WTC11 (cell line): ENCODE data around the gene SMAP2. TPM values are rescaled to one million over a fixed set of nuclear protein-coding genes. Genes with fewer than 3 reads are reported as not detected.
"Not testable (repeated sequence)": the region's sequence is repeated elsewhere in the genome, so short reads cannot be mapped to it uniquely, and the experiment has no call there.

ENCODE experiments used
- ATAC-seq: fragments of 200-7000 bp; cut with Tn5 transposase; 2 replicates; pipeline ENCODE4 v1.10.0; 2021; ENCODE audit warnings: mild to moderate bottlenecking, moderate library complexity
- CTCF ChIA-PET: fragments of 300-600 bp; sonication (Branson Sonifier 250); formaldehyde crosslinking; loops from one replicate; lab custom pipeline; 2021; ENCODE audit warnings: antibody characterized with exemption; lab: Charles Lee
- POLR2A ChIA-PET: fragments of 350-600 bp; sonication (Branson Sonifier 250); formaldehyde crosslinking; loops from one replicate; lab custom pipeline; 2021; ENCODE audit warnings: antibody characterized with exemption; lab: Charles Lee
- DNase-seq: peaks from one replicate; pipeline ENCODE4 v3.0.0; 2021; ENCODE audit warnings: low spot score
- H3K27ac Mint-ChIP-seq: 2 replicates; pipeline ENCODE4 v1.8.0; 2021; ENCODE audit warnings: mixed read lengths
- H3K27me3 Mint-ChIP-seq: 2 replicates; pipeline ENCODE4 v1.8.0; 2021; ENCODE audit warnings: low read depth, mild to moderate bottlenecking, moderate library complexity, mixed read lengths
- H3K36me3 Mint-ChIP-seq: 2 replicates; pipeline ENCODE4 v1.8.0; 2021; ENCODE audit warnings: mixed read lengths
- H3K4me1 Mint-ChIP-seq: 2 replicates; pipeline ENCODE4 v1.8.0; 2022; ENCODE audit warnings: mixed read lengths
- H3K4me3 Mint-ChIP-seq: 2 replicates; pipeline ENCODE4 v1.8.0; 2021; ENCODE audit warnings: mild to moderate bottlenecking, moderate library complexity, mixed read lengths
- H3K9me3 Mint-ChIP-seq: 2 replicates; pipeline ENCODE4 v1.8.0; 2021; ENCODE audit warnings: mixed read lengths
- ELF4 ChIP-seq: sonication (generic); formaldehyde crosslinking; IDR thresholded peaks from 2 replicates; pipeline ENCODE4 v1.8.1; 2022; ENCODE audit warnings: low read depth, mild to moderate bottlenecking, moderate library complexity, missing genetic modification reagents
- ETV6 ChIP-seq: sonication (generic); formaldehyde crosslinking; IDR thresholded peaks from 2 replicates; pipeline ENCODE4 v1.8.1; 2022; ENCODE audit warnings: mild to moderate bottlenecking, missing genetic modification reagents
- FOXP1 ChIP-seq: sonication (generic); formaldehyde crosslinking; IDR thresholded peaks from 2 replicates; pipeline ENCODE4 v1.8.0; 2022; ENCODE audit warnings: missing genetic modification reagents, mild to moderate bottlenecking, moderate library complexity, borderline replicate concordance
- MXD4 ChIP-seq: fragments of 250-450 bp; sonication (Bioruptor Pico); IDR thresholded peaks from 2 replicates; pipeline ENCODE4 v1.8.0; 2021; ENCODE audit warnings: mild to moderate bottlenecking, moderate library complexity, borderline replicate concordance
- RELA ChIP-seq: sonication (generic); formaldehyde crosslinking; IDR thresholded peaks from 2 replicates; pipeline ENCODE4 v1.8.1; 2022; ENCODE audit warnings: missing genetic modification reagents, mild to moderate bottlenecking, borderline replicate concordance
- SMAD4 ChIP-seq: sonication (generic); formaldehyde crosslinking; IDR thresholded peaks from 2 replicates; pipeline ENCODE4 v1.8.0; 2022; ENCODE audit warnings: mild to moderate bottlenecking, missing genetic modification reagents
- TEAD4 ChIP-seq: sonication (generic); formaldehyde crosslinking; IDR thresholded peaks from 2 replicates; pipeline ENCODE4 v1.8.0; 2022; ENCODE audit warnings: mild to moderate bottlenecking, missing genetic modification reagents
- ZBTB21 ChIP-seq: sonication (generic); formaldehyde crosslinking; IDR thresholded peaks from 2 replicates; pipeline ENCODE4 v1.8.1; 2023; ENCODE audit warnings: mild to moderate bottlenecking, missing genetic modification reagents, borderline replicate concordance
- ZNF219 ChIP-seq: sonication (generic); formaldehyde crosslinking; IDR thresholded peaks from 2 replicates; pipeline ENCODE4 v1.8.0; 2023; ENCODE audit warnings: missing genetic modification reagents, mild to moderate bottlenecking, borderline replicate concordance
- total RNA-seq: library from RNA; stranded (reverse); gene quantifications from 3 replicates; pipeline ENCODE4 v1.2.3, GENCODE V29; 2021
- TF ChIP-seq, protein P1 (sequence below): fragments of 200-600 bp; IDR thresholded peaks from 2 replicates; pipeline ENCODE4 v1.8.0; 2022; ENCODE audit warnings: antibody characterized with exemption
- TF ChIP-seq, protein P2 (sequence below): fragments of 250-450 bp; sonication (Bioruptor Pico); IDR thresholded peaks from 2 replicates; pipeline ENCODE4 v1.9.0; 2021; ENCODE audit warnings: mild to moderate bottlenecking
- TF ChIP-seq, protein P3 (sequence below): sonication (generic); formaldehyde crosslinking; IDR thresholded peaks from 2 replicates; pipeline ENCODE4 v1.8.1; 2022; ENCODE audit warnings: low read depth, mild to moderate bottlenecking, moderate library complexity, missing genetic modification reagents, borderline replicate concordance
- TF ChIP-seq, protein P4 (sequence below): fragments of 250-450 bp; sonication (Bioruptor Pico); conservative IDR thresholded peaks from 2 replicates; pipeline ENCODE4 v1.9.0; 2021; ENCODE audit warnings: mild to moderate bottlenecking
- TF ChIP-seq, protein P5 (sequence below): sonication (generic); formaldehyde crosslinking; IDR thresholded peaks from 2 replicates; pipeline ENCODE4 v1.8.0; 2022; ENCODE audit warnings: mild to moderate bottlenecking, missing genetic modification reagents
- TF ChIP-seq, protein P6 (sequence below): fragments of 250-450 bp; sonication (Bioruptor Pico); IDR thresholded peaks from 2 replicates; pipeline ENCODE4 v1.8.0; 2021; ENCODE audit warnings: mild to moderate bottlenecking

Gene SMAP2
- total RNA-seq, 1 experiment from 2014 or later, result 4.9 TPM

DNA sequence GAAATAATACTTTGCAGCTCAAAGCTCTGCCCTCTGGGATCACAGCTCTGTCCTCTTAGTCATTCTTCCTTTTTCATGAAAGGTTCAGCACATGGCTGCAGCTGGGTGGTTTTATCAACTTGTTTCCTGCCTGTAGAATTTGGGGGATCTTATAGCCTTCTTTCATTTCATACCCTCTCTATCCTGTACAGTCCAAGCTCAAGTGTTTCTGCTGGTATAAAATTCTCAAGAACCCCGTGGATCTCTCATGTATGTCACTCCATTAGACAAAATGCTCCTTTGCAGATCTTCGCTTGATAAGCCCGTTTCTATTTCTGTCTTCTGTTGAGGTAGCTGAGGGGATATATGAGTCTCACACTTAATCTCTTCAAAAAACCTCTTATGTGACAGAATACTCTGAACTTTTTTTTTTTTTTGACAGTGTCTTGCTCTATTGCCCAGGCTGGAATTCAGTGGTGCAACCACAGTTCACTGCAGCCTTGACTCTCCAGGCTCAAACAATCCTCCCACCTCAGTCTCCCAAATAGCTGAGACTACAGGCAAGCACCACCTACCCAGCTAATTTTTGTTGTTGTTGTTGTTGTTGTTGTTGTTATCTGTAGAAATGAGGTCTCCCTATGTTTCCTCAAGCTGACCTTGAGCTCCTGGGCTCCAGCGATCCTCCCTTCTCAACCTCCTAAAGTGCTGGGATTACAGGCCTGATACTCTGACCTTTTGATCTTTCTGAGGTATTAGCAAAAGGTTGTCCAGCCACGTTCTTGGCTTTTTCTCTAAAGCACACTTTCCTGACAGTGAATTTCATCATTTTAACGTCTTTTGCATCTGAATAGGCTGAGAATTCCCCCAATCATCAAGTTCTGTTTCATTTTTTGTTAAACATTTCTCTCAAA, 31.8 kb upstream of the SMAP2 start:
- H3K4me3 Mint-ChIP-seq, result no peak overlapping the region
- ATAC-seq, result no peak
- TF ChIP-seq TEAD4 (CRISPR knock-in tag) (no peak), ETV6 (CRISPR knock-in tag) (no peak)
- TF ChIP-seq, protein P1, sequence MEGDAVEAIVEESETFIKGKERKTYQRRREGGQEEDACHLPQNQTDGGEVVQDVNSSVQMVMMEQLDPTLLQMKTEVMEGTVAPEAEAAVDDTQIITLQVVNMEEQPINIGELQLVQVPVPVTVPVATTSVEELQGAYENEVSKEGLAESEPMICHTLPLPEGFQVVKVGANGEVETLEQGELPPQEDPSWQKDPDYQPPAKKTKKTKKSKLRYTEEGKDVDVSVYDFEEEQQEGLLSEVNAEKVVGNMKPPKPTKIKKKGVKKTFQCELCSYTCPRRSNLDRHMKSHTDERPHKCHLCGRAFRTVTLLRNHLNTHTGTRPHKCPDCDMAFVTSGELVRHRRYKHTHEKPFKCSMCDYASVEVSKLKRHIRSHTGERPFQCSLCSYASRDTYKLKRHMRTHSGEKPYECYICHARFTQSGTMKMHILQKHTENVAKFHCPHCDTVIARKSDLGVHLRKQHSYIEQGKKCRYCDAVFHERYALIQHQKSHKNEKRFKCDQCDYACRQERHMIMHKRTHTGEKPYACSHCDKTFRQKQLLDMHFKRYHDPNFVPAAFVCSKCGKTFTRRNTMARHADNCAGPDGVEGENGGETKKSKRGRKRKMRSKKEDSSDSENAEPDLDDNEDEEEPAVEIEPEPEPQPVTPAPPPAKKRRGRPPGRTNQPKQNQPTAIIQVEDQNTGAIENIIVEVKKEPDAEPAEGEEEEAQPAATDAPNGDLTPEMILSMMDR, result no peak
- TF ChIP-seq, all 79 proteins: peak for 0
- CTCF ChIA-PET, result interaction anchor here (0.7 to 2.1 kb wide), 7 partner anchors 25 to 198 kb away, joined by 3 to 13 read pairs (median 4); no protein-coding TSS in a partner anchor
- Mint-ChIP-seq H3K27ac (no peak overlapping the region), H3K36me3 (no peaks in the 10 kb centered on the region), H3K27me3 (peaks cover 37% of the 10 kb centered on the region), H3K9me3 (peaks cover 8% of the 10 kb centered on the region; the same call in 1 of the 2 replicates), H3K4me1 (0 out of 2 replicates have a peak, but pooled peaks cover 3% of the 10 kb centered on the region)
- POLR2A ChIA-PET, result no interaction called here
- no peak for DNase-seq

DNA sequence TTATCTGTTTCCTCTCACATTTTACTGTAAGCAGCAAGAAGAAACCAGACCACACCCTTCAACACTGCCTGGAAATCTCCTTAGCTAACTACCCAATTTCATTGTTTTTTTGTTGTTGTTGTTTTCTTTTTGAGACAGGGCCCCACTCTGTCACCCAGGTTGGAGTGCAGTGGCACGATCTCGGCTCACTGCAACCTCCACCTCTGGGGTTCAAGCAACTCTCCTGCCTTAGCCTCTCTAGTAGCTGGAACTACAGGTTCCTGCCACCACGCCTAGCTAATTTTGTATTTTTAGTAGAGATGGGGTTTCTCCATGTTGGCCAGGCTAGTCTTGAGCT, 31.2 kb upstream of the SMAP2 start:
- H3K27ac Mint-ChIP-seq, ATAC-seq, H3K36me3 Mint-ChIP-seq, H3K9me3 Mint-ChIP-seq, POLR2A ChIA-PET, H3K4me3 Mint-ChIP-seq, H3K4me1 Mint-ChIP-seq, DNase-seq: not testable (repeated sequence)
- CTCF ChIA-PET, result interaction anchor here (1.0 to 2.1 kb wide), 3 partner anchors 27 to 199 kb away, joined by 4 to 13 read pairs (median 6); no protein-coding TSS in a partner anchor
- H3K27me3 Mint-ChIP-seq, result peaks cover 37% of the 10 kb centered on the region

DNA sequence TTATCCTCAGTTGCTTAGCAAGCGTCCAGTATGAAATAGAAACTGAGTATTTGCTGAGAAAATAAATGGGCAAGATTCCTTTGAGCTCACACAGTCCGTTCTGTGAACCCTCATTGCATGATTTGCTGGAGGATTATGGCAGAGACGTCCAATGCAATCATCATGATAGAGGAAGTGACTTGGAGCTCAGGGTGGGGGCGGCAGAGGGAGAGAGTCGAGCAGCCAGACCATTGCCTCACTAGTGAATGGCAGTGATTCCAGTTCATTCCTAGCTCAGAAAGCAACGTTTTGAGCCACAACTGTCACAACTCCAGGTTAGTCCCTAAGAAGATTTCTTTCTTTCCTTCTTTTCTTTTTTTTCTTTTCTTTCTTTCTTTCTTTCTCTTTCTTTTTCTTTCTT, 28.9 kb upstream of the SMAP2 start:
- TF ChIP-seq SMAD4 (no peak), FOXP1 (CRISPR knock-in tag) (no peak), ELF4 (no peak), RELA (CRISPR knock-in tag) (no peak), ZNF219 (CRISPR knock-in tag) (no peak), MXD4 (CRISPR knock-in tag) (no peak)
- TF ChIP-seq, protein P2, sequence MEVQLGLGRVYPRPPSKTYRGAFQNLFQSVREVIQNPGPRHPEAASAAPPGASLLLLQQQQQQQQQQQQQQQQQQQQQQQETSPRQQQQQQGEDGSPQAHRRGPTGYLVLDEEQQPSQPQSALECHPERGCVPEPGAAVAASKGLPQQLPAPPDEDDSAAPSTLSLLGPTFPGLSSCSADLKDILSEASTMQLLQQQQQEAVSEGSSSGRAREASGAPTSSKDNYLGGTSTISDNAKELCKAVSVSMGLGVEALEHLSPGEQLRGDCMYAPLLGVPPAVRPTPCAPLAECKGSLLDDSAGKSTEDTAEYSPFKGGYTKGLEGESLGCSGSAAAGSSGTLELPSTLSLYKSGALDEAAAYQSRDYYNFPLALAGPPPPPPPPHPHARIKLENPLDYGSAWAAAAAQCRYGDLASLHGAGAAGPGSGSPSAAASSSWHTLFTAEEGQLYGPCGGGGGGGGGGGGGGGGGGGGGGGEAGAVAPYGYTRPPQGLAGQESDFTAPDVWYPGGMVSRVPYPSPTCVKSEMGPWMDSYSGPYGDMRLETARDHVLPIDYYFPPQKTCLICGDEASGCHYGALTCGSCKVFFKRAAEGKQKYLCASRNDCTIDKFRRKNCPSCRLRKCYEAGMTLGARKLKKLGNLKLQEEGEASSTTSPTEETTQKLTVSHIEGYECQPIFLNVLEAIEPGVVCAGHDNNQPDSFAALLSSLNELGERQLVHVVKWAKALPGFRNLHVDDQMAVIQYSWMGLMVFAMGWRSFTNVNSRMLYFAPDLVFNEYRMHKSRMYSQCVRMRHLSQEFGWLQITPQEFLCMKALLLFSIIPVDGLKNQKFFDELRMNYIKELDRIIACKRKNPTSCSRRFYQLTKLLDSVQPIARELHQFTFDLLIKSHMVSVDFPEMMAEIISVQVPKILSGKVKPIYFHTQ, result no peak
- TF ChIP-seq, protein P3, sequence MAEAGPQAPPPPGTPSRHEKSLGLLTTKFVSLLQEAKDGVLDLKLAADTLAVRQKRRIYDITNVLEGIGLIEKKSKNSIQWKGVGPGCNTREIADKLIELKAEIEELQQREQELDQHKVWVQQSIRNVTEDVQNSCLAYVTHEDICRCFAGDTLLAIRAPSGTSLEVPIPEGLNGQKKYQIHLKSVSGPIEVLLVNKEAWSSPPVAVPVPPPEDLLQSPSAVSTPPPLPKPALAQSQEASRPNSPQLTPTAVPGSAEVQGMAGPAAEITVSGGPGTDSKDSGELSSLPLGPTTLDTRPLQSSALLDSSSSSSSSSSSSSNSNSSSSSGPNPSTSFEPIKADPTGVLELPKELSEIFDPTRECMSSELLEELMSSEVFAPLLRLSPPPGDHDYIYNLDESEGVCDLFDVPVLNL (CRISPR knock-in tag), result no peak
- Mint-ChIP-seq H3K27me3 (peaks cover 27% of the 10 kb centered on the region), H3K4me3 (no peak overlapping the region), H3K9me3 (peaks cover 8% of the 10 kb centered on the region; the same call in 1 of the 2 replicates), H3K4me1 (no peaks in the 10 kb centered on the region), H3K36me3 (no peaks in the 10 kb centered on the region), H3K27ac (no peak overlapping the region)
- ChIA-PET CTCF (interaction anchor here (0.5 to 2.5 kb wide), 7 partner anchors 10 to 429 kb away, joined by 3 to 9 read pairs (median 4); no protein-coding TSS in a partner anchor), POLR2A (no interaction called here)
- no peak for ATAC-seq
- DNase-seq, result no peak

DNA sequence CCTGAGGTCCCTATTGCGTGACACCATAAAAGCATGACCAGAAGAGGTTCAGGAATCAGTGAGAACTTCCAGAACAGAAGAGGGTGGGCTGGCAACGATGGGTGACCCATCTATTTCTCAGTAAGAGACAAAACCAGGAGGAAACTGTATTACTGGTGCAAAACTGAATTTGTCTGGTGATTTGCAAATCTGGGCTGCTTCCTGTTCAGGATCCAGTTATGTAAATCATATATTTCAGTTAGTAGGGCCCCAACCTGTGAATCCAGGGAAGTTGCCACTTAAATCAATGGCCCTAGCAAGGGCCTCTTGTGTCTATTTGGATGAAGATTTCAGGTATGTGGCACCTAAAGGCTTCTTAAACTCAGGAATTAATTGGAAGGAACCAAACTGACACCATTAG, 23.1 kb upstream of the SMAP2 start:
- no peaks in the 10 kb centered on the region for H3K36me3 Mint-ChIP-seq
- TF ChIP-seq, protein P4, sequence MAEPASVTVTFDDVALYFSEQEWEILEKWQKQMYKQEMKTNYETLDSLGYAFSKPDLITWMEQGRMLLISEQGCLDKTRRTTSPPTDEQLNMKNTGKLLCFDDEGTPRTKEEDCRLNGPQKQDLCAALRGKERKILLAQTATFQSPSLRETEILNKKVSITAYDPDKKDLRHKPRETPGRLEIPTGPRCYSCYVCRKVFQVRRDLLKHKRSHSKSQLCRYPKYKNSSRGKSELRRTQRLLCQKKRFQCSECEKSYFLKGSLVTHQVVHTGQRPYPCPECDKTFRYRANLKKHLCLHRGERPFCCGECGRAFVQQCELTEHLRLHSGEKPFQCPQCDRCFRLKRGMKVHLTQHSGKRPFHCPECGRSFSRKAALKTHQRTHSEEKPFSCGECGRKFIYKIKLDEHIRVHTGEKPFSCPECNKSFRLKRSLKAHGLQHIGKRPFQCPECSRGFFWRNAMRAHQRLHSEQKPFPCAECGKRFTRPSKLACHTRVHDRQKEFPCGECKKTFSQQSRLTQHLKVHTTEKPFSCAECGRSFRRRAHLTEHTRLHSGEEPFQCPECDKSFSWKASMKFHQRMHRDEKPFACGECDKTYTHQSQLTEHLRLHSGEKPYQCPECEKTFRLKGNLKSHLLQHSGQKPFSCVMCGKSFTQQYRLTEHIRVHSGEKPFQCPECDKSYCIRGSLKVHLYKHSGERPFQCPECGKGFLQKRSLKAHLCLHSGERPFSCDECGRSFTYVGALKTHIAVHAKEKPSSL, result no peak
- TF ChIP-seq, protein P5, sequence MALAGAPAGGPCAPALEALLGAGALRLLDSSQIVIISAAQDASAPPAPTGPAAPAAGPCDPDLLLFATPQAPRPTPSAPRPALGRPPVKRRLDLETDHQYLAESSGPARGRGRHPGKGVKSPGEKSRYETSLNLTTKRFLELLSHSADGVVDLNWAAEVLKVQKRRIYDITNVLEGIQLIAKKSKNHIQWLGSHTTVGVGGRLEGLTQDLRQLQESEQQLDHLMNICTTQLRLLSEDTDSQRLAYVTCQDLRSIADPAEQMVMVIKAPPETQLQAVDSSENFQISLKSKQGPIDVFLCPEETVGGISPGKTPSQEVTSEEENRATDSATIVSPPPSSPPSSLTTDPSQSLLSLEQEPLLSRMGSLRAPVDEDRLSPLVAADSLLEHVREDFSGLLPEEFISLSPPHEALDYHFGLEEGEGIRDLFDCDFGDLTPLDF (CRISPR knock-in tag), result no peak
- TF ChIP-seq, protein P6, sequence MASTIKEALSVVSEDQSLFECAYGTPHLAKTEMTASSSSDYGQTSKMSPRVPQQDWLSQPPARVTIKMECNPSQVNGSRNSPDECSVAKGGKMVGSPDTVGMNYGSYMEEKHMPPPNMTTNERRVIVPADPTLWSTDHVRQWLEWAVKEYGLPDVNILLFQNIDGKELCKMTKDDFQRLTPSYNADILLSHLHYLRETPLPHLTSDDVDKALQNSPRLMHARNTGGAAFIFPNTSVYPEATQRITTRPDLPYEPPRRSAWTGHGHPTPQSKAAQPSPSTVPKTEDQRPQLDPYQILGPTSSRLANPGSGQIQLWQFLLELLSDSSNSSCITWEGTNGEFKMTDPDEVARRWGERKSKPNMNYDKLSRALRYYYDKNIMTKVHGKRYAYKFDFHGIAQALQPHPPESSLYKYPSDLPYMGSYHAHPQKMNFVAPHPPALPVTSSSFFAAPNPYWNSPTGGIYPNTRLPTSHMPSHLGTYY (CRISPR knock-in tag), result no peak
- TF ChIP-seq ZBTB21 (CRISPR knock-in tag), result no peak
- CTCF ChIA-PET, result interaction anchor here (2.2 to 4.4 kb wide), 2 partner anchors 12 to 36 kb away, joined by 6 to 29 read pairs; no protein-coding TSS in a partner anchor
- H3K27ac Mint-ChIP-seq, result no peak overlapping the region
- DNase-seq (no peak), ATAC-seq (no peak)
- H3K27me3 Mint-ChIP-seq, result no peaks in the 10 kb centered on the region
- no peaks in the 10 kb centered on the region for H3K4me1 Mint-ChIP-seq
- POLR2A ChIA-PET, result no interaction called here
- H3K4me3 Mint-ChIP-seq, result no peak overlapping the region
- no peaks in the 10 kb centered on the region for H3K9me3 Mint-ChIP-seq
